NT2/D1 (cell line): ENCODE data around the gene CNN2.

ENCODE experiments used
- YY1 ChIP-seq: IDR thresholded peaks from 2 replicates; pipeline ENCODE4 v1.6.1; 2011; ENCODE audit not compliant: insufficient read length, insufficient read depth
- ZNF274 ChIP-seq: IDR thresholded peaks from 2 replicates; pipeline ENCODE4 v1.6.1; 2011; ENCODE audit warnings: mild to moderate bottlenecking, low read depth, low read length

DNA sequence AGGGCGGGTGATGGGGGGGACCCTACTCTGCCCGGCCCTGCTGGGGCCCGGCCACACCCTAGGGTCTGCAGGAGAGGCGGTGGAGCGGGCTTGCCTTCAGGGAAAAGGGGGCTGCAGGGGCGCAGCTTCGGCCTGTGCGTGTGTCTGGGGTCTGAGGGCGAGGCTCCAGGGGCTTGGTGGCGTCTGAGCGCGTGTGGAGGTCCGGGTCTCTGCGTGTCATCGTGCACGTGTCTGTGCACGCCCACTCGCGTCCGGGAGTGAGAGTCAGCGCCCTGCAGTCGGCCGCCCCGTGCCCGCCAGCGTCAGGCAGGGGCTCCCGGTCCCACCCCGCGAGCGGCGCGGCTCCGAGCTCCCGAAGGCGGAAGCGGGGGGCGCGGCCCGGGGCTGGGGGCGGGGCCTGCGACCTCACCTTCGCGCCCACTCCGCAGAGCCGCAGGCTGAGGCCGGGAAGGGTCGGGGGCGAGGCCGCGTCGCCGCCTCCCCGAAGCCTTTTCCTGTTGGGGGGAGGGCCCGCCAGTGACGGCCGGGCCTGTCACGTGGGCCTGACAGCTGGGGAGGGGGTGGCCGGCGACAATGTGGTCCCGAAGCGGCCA lies 40.4 kb downstream of the CNN2 start, which contains the start of gene ARHGAP45:
- TF ChIP-seq ZNF274 (no peak), YY1 (no peak)
